GM10266 (cell line): ENCODE data around the gene LRCOL1.

ENCODE experiments used
- DNase-seq: peaks from one replicate; pipeline ENCODE4 v3.0.0; 2012; ENCODE audit errors: extremely low spot score
- TF ChIP-seq, protein P1 (sequence below): IDR thresholded peaks from 2 replicates; pipeline ENCODE4 v1.5.1; 2012; ENCODE audit warnings: mild to moderate bottlenecking, low read depth; ENCODE audit not compliant: control insufficient read depth, insufficient read depth; ENCODE audit errors: missing control alignments

The LRCOL1 gene

DNA sequence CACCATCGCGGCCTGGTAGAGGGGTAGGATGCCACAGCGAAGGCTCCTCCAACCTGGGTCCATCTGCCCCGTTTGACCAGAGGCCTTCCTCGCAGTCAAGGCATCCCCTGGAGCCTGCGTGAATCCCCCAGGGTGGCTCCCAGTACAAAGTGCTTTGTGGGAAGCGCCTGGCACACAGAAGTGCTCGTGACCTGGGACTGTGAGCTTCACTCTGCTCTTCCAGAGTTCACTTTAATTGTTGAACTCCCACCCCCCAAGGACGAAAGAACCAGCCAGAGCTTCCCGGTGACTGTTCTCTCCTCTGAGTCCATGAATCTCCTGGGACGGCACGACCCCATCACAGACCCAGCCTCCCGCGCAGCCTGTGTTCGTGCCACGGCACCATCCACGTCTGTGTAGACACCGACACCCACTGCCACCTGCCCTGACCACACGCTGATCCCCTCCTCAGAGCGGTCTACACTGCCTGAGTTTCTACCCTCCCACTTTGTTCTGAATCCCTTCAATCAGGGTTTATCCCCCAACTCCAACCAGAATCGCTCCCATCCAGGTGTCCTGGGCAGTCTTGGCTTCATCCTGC lies 24.1 kb upstream of the LRCOL1 start:
- TF ChIP-seq, protein P1, sequence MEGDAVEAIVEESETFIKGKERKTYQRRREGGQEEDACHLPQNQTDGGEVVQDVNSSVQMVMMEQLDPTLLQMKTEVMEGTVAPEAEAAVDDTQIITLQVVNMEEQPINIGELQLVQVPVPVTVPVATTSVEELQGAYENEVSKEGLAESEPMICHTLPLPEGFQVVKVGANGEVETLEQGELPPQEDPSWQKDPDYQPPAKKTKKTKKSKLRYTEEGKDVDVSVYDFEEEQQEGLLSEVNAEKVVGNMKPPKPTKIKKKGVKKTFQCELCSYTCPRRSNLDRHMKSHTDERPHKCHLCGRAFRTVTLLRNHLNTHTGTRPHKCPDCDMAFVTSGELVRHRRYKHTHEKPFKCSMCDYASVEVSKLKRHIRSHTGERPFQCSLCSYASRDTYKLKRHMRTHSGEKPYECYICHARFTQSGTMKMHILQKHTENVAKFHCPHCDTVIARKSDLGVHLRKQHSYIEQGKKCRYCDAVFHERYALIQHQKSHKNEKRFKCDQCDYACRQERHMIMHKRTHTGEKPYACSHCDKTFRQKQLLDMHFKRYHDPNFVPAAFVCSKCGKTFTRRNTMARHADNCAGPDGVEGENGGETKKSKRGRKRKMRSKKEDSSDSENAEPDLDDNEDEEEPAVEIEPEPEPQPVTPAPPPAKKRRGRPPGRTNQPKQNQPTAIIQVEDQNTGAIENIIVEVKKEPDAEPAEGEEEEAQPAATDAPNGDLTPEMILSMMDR: no peak
- no peak for DNase-seq

DNA sequence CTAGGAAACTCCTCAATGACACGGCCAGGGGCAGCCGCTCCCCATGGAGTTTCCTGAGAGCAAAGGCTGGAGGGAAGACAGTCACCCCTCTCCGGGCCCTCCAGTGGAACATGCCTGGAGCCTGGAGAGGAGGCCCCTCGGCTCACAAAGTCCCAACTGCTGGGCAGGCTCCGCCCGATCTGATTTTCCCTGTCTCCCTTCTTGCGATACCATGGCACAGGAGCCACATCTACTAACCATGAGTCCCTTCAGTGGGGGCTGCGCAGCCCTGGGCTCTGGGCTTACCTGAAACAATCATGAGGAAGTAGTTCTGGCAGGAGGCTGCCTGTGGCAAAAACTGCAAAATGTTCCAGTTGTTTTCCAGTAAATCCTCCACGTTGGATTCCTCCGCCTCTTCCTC lies 23.5 kb upstream of the LRCOL1 start:
- TF ChIP-seq, protein P1: no peak
- no peak for DNase-seq

DNA sequence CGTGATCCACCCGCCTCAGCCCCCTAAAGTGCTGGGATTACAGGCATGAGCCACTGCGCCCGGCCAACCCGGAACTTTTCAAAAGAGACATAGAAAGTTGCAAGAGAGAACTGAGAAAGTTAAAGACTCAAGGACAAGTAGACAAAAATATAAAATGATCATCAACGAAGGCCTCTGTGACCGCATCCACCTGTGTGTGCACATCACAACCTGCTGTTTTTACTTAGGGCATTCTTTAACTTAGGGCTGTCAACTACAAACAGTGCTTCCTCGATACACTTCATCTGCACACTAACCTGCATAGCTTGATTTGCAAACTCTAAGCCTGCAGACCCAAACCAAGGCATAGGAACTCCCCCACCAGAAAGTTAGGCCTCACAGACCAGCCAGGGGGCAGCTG lies 23.0 kb upstream of the LRCOL1 start:
- TF ChIP-seq, protein P1: no peak
- DNase-seq: no peak

DNA sequence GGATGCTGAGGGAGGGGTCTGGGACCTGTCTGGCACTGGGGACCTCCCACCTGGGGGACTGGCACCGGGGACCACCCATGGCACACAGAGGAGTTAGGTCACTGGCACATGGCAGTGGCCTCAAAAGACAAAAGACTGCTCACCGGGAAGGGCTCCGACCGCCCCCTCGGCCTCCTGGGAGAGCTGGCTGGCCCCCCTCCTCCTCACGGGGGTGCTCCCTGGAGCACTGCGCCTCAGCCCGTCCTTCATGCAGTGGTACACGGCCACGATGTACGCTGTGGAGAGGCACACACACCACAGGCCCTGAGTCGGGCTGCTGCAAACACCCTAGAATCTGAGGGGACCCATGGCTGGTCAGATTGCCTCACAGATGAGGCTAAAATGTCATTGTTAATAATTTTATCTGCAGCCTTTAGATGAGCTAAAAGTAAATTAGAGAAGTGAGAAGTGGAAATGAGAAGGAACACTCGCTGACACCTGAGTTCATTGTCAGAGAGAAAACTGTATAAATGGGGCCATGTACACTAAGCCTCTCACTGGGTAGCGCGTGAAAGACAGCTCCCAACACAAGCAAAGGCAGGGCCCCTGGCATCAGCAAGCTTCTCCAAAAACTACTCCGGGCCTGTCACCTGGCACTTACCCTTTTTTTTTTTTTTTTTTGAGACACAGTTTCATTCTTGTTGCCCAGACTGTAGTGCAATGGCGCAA lies 22.3 kb upstream of the LRCOL1 start:
- TF ChIP-seq, protein P1: no peak
- no peak for DNase-seq

DNA sequence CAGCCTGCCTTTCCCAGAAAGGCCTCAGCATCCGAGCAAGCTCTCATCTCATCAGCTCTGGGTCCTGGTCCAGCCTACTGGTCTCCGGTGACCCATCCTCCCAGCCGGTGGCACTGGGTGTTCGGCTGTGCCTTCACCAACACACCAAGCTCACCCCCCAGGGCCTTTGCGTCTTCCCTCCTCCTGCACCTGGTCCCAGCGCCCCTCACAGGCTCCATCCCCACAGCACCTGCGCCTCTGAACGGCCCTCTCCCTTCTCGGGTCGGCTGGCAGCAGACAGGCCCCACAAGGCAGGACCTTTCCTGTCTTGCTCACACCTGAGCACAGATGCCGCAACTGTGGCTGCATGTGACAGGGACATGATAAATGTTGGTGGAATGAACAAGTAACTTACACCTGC lies 21.3 kb upstream of the LRCOL1 start:
- TF ChIP-seq, protein P1: no peak
- no peak for DNase-seq

DNA sequence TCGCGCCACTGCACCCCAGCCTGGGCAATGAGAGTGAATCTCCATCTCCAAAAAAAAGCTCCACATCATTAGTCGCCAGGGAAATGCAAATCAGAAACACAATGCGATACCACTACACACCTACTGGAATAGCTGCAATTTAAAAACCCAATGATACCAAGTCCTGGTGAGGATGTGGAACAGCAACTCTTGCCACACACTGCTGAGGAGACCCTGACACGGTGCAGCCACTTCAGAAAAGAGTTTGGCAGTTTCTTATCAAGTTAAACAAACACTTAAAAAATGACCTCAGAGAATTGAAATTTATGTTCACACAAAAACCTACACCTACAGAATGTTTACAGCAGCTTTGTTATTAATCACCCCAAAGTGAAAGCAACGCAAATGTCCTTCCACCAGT lies 20.3 kb upstream of the LRCOL1 start:
- DNase-seq: no peak
- TF ChIP-seq, protein P1: no peak

DNA sequence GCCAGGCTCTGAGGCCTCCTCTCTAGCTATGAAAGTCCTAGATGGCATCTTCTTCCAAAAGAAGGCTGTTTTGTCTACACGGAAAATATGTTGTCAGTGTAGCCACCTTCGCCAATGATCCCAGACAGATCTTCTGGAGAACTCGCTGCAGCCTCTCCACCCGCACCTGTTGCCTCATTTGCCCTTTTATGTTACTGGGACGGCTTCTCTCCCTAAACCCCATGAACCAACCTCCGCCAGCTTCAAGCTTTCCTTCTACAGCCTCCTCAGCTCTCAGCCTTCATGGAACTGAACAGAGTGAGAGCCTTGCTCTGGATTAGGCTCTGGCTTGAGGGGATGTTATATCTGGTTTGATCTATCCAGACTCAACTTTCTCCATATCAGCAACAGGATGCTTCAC lies 18.9 kb upstream of the LRCOL1 start:
- DNase-seq: no peak
- TF ChIP-seq, protein P1: no peak
